GM19351 (cell line): ENCODE measurements around the gene ECD.

Source experiments
- ATAC-seq: cut with Tn5 transposase; IDR thresholded peaks from one replicate; pipeline ENCODE4 v1.9.1; 2021; ENCODE audit warnings: mild to moderate bottlenecking, moderate library complexity; ENCODE audit not compliant: unreplicated experiment

The ECD gene

DNA sequence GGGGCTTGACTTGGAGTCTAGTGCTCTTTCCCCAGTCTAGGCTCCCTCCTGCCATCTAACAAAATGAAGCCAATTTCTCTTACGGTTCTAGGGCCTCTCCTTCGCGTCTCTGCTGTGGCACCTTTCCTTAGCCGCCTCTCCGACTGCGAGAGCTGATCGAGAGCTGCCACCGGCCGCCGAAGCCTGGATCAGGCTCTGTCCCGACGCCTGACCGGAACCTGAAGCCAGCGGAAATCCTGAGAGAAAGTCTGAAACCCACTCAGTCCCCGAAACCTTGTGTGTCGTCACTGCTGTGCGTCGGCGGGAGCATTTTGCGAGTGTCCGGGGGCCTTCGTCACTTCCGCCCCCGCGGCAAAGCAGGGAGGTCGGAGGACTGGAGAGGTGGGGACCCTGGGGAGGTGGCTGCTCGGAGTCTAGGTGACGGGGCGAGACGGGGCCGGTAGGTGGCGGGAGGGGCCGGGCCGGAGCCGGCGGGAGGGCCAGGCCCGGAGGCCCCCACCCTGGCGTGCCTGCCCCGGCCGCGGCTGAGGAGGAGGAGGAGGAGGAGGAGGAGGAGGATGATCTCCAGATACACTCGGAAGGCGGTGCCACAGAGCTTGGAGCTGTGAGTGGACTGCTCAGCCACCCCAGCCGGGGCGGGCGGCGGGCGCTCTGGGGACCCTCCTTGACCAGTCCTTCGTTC lies at the start of gene ECD, which contains the start of gene FAM149B1:
Gene ECD, minus strand, starts transcription at position 226 of the 682 bp plus-strand sequence. CDS start 4,071 bp downstream, outside the sequence.
Gene FAM149B1, plus strand, starts transcription at position 337 of the 682 bp plus-strand sequence. Its CDS starts 221 bp downstream, at position 558.
- ATAC-seq = peak; percentile 89

DNA sequence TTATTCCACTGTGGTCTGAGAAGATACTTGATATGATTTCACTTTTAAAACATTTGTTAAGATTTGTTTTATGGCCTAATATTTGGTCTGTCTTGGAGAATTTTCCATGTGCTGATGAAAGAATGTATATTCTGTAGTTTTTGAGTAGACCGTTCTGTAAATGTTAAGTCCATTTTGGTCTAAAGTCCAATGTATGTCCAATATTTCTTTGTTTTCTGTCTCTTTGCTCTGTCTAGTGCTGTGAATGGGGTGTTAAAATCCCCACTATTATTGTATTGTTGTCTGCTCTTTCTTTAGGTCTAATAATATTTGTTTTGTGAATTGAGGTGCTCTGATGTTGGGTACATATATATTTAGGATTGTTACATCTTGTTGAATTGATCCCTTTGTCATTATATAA lies 47.9 kb upstream of the ECD start:
- ATAC-seq = no peak

DNA sequence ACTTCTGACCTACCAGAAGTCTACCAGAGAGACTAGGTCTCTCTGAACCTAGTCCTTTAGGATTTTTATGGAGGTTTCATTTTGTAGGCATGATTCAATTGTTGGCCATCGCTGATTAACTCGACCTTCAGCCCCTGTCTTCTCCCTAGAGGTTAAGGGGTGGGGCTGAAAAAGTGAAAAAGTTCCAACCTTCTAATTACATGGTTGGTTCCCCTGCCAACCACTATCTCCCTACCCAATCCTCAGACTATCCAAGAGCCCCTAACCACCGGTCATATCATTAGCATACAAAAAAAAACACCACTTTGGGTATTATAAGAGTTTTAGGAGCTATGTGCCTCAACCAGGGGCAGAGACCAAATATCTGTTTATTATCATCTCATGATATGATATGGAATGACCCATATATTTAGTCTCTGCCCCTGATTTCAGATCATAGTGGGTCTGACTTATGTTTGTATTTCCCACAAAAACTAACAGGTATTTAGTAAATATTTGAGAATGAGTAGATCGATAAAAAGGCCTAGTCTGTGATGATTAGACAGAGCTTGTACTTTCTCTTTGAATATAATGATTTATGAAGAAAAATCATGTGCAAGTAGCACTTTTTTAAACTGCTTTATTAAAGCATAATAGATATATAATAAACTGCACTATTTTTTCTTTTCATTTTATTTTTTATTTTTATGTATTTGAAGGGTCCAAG lies 43.5 kb upstream of the ECD start:
- no peak for ATAC-seq

DNA sequence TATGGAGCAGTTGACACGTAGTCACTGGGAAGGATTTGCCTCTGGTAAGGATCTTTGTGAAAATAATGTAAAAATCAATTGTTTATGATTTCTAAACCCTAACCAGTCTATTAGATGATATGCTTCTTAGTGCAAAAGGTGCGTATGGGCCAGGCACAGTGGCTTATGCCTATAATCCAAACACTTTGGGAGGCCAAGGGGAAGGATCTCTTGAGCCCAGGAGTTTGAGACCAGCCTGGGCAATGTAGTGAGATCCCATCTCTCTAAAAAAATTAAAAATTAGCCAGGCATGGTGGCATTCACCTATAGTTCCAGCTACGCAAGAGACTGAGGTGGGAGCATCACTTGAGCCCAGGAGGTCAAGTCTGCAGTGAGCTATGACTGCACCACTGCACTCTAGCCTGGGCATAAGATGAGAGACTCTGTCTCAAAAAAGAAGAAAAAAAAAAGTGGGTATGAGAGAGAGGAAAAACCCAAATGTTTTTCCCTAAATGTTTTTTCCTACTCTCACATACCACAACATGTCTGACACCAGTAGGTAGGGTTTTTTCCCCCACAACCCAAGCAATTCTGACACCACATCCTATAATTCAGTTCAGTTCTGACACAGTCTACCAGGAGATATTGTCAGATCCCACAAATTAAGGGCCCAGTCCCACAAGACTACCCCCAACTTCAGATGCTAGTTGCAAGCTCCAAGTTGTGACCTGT lies 42.7 kb upstream of the ECD start:
- no peak for ATAC-seq

DNA sequence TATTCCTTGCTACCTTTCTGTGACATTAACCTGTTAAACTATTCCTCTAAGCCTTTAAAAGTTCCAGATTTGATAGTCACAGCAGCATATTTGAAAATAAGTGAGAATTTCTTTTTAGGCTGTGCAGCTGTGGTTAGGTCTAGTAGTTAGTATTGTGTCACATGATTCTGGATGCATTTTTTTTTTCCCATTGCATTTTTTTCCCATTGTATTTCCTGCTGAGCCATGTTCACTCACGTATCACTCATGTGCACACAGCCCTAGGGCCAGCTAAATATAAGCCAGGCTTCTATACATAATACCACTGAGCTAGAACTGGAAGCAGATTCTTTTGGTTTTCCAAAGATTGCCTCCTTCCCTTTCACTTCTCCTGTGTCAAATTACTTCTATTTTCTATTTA lies 41.9 kb upstream of the ECD start:
- no peak for ATAC-seq

DNA sequence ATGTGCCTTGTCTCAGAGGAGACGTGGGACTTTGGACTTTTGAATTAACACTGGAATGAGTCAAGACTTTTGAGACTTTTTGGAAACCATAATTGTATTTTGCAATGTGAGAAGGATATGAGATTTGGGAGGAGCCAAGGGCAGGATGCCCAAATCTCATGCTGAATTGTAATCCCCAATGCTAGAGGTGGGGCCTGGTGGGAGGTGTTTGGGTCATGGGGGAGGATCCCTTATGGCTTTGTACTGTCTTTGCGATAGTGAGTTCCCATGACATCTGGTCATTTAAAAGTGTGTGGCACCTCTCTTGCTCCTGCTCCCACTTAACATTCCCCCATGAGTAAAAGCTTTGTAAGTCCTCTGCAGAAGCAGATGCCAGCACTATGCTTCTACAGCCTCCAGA lies 40.1 kb upstream of the ECD start:
- no peak for ATAC-seq

DNA sequence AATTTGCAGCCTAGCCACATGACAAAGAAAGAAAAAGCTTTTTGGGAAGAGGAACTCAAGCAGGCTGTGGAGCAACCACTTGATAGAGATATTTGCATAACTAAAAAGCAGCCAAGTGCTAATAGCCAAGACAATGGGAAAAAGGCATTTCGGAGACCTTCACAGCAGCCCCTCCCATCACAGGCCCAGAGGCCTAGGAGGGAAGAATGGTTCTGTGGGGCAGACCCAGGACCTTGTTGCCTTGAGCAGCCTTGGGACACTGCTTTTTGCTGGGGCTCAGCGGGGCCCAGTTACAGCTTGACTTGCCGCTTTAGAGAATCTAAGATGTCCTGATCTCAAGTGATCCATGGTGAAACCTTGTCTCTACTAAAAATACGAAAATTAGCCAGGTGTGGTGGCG lies 38.6 kb upstream of the ECD start:
- ATAC-seq = no peak

DNA sequence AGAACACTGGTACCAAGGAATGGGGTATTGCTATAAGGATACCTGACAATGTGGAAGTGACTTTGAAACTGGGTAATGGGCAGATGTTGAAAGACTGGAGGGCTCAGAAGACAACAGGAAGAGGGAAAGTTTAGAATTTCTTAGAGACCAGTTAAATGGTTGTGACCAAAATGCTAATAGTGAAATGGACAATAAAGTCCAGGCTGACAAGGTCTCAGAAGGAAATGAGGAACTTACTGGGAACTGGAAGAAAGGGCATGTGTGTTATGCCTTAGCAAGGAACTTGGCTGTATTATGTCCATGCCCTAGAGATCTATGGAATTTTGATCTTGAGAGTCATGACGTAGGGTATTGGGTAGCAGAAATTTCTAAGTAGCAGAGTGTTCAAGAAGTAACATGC lies 38.1 kb upstream of the ECD start:
- ATAC-seq = no peak

DNA sequence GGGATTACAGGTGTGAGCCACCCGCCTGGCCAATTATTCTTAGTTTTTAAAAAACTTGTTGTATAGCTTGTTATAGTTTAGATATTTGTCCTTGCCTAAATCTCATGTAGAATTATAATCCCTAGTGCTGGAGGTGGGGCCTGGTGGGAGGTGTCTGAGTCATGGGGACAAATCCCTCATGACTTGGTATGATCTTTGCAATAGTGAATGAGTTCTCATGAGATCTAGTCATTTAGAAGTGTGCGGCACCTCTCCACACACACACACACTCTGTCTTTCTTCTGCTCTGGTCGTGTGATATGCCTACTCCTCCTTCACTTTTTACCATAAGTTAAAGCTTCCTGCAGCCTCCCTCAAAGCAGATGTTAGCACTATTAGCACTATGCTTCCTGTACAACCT lies 37.3 kb upstream of the ECD start:
- no peak for ATAC-seq

DNA sequence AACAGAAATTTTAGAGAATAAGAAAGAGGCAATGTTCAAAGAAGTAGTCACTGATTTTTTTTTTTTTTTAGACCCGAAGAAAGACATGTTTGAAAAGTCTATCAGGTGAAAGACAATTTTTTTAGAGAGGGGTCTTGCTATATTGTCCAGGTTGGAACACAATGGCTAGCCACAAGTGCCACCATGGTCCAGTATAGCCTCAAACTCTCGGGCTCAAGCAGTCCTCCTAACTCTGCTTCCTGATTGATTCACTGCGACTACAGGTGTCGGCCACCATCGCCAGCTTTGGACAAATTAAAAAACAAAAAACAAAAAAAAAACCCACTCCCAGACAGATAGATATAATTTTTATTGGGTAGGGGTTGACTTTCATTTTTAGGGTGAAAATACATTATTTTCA lies 22.4 kb upstream of the ECD start:
- ATAC-seq = no peak

DNA sequence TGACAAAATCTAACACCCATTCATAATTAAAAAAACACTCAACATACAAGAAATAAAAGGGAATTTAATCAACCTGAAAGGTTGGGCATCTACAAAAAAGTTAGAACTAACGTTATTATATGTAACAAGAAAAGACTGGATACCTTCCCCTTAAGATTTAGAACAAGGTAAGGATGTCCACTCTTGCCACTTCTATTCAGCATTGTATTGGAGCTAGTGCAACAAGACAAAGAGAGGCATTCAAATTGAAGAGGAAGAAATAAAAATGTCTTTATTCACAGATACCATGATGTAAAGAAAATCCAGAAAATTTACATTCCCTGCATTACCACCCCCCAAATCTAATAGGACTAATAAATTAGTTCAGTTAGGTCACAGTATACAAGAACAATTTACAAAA lies 18.5 kb upstream of the ECD start:
- no peak for ATAC-seq

DNA sequence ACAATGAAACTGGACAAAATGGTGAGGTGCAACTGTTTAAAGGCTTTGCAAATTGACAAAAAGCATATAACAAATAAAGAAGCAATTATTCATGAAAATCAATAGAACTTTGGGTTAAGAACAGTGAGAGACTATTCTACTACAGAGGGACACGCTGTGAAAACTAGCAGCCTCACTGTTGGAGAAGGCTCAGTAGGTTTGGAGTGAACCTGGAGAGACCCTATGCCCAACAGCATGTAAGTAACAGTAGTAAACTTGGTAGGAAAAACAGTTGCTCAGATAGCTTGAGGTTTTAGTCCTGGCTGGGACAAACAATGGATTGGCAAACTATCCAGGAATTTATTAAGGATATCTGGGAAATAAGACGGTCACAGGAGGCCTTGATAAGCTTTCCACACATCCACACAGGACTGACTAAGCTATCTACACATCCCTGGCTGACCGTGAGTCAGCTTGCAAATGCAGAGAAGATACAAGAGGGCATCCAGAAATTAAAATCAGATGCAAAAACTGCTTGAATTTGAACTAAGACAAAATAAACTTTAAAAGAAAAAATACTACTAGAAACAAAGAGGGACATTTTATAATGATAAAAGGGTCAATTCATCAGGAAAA lies 16.0 kb upstream of the ECD start:
- no peak for ATAC-seq

DNA sequence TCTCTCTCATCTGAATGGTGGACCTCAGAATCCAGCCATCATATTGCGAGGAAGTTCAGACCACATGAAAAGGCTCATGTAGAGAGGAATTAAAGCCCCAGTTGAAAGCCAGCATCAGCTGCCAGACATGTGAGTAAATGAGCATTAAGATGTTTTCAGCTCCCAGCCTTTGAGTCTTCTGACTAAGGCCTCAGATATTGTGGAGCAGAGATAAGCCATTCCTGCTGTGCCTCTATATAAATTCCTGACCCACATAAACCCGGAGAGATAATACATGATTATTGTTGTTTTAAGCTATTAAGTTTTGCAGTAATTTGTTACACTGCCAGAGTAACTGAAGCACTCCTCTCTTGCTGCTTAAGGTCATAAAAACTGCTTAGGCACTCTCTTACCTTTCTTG lies 14.8 kb upstream of the ECD start:
- no peak for ATAC-seq

DNA sequence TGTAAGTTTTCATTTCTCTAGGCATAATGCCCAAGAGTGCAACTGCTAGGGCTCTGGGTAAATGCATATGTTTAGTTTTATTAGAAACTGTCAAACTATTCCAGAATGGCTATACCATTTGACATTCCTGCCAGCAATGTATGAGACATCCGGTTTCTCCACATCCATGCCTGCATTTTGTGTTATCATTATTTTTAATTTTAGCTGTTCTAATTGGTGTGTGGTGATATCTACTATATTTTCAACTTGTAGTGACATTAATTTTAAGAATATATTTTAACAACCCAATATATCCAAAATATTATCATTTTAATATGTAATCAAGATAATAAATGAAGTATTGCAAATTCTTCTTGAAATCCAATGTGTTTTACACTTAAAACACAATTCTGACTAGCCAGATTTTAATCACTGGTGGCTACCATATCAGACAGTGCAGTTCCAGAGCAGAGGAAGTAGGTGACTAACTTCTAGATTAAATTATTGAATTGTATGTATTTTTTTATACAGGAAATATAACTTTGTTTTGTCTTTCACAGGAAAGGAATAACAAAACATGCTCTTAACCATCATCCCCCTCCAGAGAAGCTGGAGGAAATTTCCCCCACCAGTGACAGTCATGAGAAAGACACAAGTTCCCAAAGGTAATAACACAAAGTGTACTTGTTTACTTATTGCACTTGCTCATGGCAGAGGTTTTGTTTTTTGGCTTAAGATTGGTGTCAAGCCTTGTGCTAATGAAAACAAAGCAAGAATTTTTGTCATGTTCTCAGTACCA lies 6.5 kb upstream of the ECD start:
- ATAC-seq = no peak

DNA sequence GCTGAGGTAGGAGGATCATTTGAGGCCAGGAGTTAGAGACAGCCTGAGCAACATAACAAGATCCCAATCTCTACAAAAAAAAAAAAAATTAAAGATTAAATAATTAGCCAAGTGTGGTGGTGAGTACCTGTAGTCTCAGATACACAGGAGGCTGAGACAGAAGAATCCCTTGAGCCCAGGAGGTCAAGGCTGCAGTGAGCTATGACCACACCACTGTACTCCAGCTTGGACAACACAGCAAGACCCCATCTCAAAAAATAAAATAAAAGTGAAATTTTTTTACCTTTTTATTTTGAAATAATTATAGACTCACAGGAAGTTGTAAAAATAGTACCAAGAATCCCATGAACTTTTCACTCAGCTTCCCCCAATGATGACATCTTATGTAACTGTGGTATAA lies 5.1 kb upstream of the ECD start:
- no peak for ATAC-seq

DNA sequence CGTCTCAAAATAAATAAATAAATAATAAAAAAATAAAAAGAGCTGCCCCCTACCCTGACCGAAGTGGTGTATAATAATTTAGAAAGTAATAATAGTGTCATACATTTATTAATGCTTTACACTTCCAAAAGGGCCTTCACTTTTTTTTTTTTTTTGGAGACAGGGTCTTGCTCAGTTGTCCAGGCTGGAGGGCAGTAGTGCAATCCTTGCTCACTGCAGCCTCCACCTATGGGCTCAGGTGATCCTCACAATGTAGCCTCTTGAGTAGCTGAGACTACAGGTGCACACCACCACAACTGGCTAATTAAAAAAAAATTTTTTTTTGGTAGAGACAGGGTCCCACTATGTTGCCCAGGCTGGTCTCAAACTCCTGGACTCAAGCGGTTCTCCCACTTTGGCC lies 1.5 kb upstream of the ECD start:
- no peak for ATAC-seq

DNA sequence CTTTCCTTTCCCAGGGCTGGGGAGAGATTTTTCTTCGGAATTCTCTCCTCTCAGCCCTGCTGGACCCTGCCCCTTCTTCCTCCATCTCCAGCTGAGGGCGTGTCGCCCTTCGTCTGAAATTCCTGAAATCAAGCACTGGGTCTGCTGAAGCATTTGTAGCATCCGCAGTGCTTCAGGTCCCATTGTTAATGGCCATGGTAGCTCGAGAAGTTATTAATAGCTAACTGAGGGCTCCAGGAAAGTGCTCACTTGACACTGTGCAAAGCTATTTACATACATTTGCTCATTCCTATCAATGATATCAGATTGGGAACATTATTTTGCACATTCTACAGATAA lies 626 bp upstream of the ECD start:
- peak; percentile 13 for ATAC-seq

DNA sequence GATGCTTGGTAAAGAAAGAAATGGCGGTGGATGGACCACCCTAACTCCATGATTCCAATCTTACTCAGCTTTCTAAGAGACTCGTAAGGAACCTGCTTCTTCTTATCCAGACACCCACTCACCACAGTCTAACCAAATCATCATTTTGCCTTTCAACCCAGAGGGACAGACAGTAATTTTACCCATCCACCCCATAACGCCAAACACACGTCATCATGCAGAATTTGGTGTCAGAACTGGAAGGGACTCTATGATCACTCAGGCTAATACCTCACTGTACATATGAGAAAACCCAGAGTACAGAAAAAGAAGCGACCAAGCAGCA lies 388 bp downstream of the ECD start:
- ATAC-seq = no peak

DNA sequence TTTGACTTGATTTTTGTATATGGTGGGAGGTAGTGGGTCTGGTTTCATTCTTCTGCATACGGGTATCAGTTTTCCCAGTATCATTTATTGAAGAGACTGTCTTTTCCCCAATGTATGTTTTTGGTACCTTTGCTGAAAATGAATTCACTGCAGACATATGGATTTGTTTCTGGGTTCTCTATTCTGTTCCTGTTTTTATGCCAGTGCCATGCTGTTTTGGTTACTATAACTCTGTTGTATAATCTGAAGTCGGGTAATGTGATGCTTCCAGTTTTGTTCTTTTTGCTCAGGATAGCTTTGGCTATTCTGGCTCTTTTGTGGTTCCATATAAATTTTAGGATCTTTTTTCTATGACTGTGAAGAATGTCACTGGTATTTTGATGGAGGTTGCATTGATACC lies 836 bp downstream of the ECD start:
- no peak for ATAC-seq

DNA sequence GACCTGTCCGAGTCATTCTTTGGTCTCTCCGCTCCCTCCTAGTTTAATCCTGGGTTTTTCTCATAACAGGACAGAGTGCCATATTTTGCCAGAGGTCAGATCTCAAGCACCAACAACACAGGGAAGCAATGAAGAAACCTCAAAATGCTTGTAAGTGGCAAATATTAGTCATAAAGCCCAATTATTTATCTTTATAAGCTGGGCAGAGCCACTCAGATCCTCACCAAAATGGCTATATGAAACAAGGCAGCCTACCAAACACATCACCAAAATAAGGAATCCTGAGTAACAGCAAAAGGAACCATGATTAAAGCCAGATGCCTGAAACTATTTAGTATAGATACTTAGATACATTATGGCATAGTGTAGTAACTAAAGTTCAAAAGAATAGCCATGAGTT lies 4.7 kb downstream of the ECD start:
- ATAC-seq = no peak

DNA sequence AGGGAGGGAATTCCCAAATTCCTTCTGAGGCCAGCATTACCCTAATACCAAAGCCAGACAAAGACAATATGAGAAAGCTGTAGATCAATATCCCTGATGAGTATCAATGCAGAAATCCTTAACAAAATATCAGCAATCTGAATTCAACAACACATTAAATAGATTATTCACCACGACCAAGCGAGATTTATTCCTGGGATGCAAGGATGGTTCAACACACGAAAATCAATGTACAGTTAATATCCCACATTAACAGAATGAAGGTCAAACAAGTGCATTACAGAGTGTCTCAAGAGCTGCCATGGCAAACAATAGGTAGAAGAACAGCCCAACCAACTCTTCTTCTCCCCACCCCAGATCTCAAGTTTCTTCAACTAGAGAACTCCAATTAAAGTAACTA lies 6.1 kb downstream of the ECD start:
- ATAC-seq = no peak
